GM10266 (cell line): ENCODE results near the gene TCL1B.

ENCODE experiments used
- DNase-seq: peaks from one replicate; pipeline ENCODE4 v3.0.0; 2012; ENCODE audit errors: extremely low spot score
- CTCF ChIP-seq: IDR thresholded peaks from 2 replicates; pipeline ENCODE4 v1.5.1; 2012; ENCODE audit warnings: mild to moderate bottlenecking, low read depth; ENCODE audit not compliant: control insufficient read depth, insufficient read depth; ENCODE audit errors: missing control alignments

Gene TCL1B

GRCh38 chr14:95730126-95730525, 43.9 kb downstream of the TCL1B start:
- DNase-seq: no peak
- no peak for TF ChIP-seq CTCF

- no peak for TF ChIP-seq CTCF
- DNase-seq: no peak
Observed at GRCh38 chr14:95733212-95733611, 47.0 kb downstream of the TCL1B start.

- DNase-seq: no peak
- no peak for TF ChIP-seq CTCF
Observed at GRCh38 chr14:95739356-95739755, 53.1 kb downstream of the TCL1B start.

- DNase-seq: no peak
- no peak for TF ChIP-seq CTCF
Observed at GRCh38 chr14:95741038-95741490, 54.8 kb downstream of the TCL1B start.

- no peak for TF ChIP-seq CTCF
Observed at GRCh38 chr14:95741781-95742180, 55.6 kb downstream of the TCL1B start.

More at GRCh38 chr14:95741781-95742180, 55.6 kb downstream of the TCL1B start:
- DNase-seq: no peak
